ENCODE results near the gene ABHD17A. TPM values are rescaled to one million over a fixed set of nuclear protein-coding genes. Genes with fewer than 3 reads are reported as not detected.
A peak's percentile ranks its signal among the peaks of the same experiment; 100 is the strongest.

Gene ABHD17A
- total RNA-seq, 1 experiment from 2014 or later = 58.3 TPM

- DNase-seq (ENCODE audit: low read depth) = no peak
- in situ Hi-C loops (cut with HindIII; ENCODE audit: low pct_unique_long_range_greater_than_20kb, low sequenced_read_pairs) = no loop called here
Measured at GRCh38 chr19:1872807-1873523, 12.3 kb downstream of the ABHD17A start.

- in situ Hi-C loops (cut with HindIII; ENCODE audit: low pct_unique_long_range_greater_than_20kb, low sequenced_read_pairs) = no loop called here
- no peak for DNase-seq (ENCODE audit: low read depth)
Measured at GRCh38 chr19:1871630-1872029, 13.7 kb downstream of the ABHD17A start.

- no peak for DNase-seq (ENCODE audit: low read depth)
- in situ Hi-C loops (cut with HindIII; ENCODE audit: low pct_unique_long_range_greater_than_20kb, low sequenced_read_pairs) = no loop called here
Measured at GRCh38 chr19:1871140-1871597, 14.1 kb downstream of the ABHD17A start.

- no peak for DNase-seq (ENCODE audit: low read depth)
- in situ Hi-C loops (cut with HindIII; ENCODE audit: low pct_unique_long_range_greater_than_20kb, low sequenced_read_pairs) = no loop called here
Measured at GRCh38 chr19:1868971-1869370, 16.3 kb downstream of the ABHD17A start.

- DNase-seq (ENCODE audit: low read depth) = no peak
- in situ Hi-C loops (cut with HindIII; ENCODE audit: low pct_unique_long_range_greater_than_20kb, low sequenced_read_pairs) = no loop called here
Measured at GRCh38 chr19:1867349-1867724, 18.0 kb downstream of the ABHD17A start.

- no peak for DNase-seq (ENCODE audit: low read depth)
- in situ Hi-C loops (cut with HindIII; ENCODE audit: low pct_unique_long_range_greater_than_20kb, low sequenced_read_pairs) = no loop called here
Measured at GRCh38 chr19:1866693-1867348, 18.5 kb downstream of the ABHD17A start.

- DNase-seq (ENCODE audit: low read depth) = no peak
- in situ Hi-C loops (cut with HindIII; ENCODE audit: low pct_unique_long_range_greater_than_20kb, low sequenced_read_pairs) = no loop called here
Measured at GRCh38 chr19:1865172-1866010, 19.9 kb downstream of the ABHD17A start.

GRCh38 chr19:1864480-1865171 lies 20.7 kb downstream of the ABHD17A start:
- peak; percentile 61 for DNase-seq (ENCODE audit: low read depth)

GRCh38 chr19:1863638-1864479 lies 21.4 kb downstream of the ABHD17A start:
- in situ Hi-C loops (cut with HindIII; ENCODE audit: low pct_unique_long_range_greater_than_20kb, low sequenced_read_pairs) = no loop called here
- peak; percentile 80 for DNase-seq (ENCODE audit: low read depth)

More at GRCh38 chr19:1864480-1865171, 20.7 kb downstream of the ABHD17A start:
- in situ Hi-C loops (cut with HindIII; ENCODE audit: low pct_unique_long_range_greater_than_20kb, low sequenced_read_pairs) = no loop called here

GRCh38 chr19:1863328-1863637 lies 22.0 kb downstream of the ABHD17A start, which contains the start of gene KLF16:
TSS of gene KLF16 (minus strand) at chr19:1863579. CDS start at chr19:1863497, 82 bp downstream.
- no peak for DNase-seq (ENCODE audit: low read depth)
- in situ Hi-C loops (cut with HindIII; ENCODE audit: low pct_unique_long_range_greater_than_20kb, low sequenced_read_pairs) = no loop called here

GRCh38 chr19:1862424-1863327 lies 22.6 kb downstream of the ABHD17A start:
- no peak for DNase-seq (ENCODE audit: low read depth)
- in situ Hi-C loops (cut with HindIII; ENCODE audit: low pct_unique_long_range_greater_than_20kb, low sequenced_read_pairs) = no loop called here

- no peak for DNase-seq (ENCODE audit: low read depth)
- in situ Hi-C loops (cut with HindIII; ENCODE audit: low pct_unique_long_range_greater_than_20kb, low sequenced_read_pairs) = no loop called here
Measured at GRCh38 chr19:1862068-1862423, 23.2 kb downstream of the ABHD17A start.

- in situ Hi-C loops (cut with HindIII; ENCODE audit: low pct_unique_long_range_greater_than_20kb, low sequenced_read_pairs) = no loop called here
- no peak for DNase-seq (ENCODE audit: low read depth)
Measured at GRCh38 chr19:1861599-1862031, 23.7 kb downstream of the ABHD17A start.

GRCh38 chr19:1860821-1861598 lies 24.3 kb downstream of the ABHD17A start:
- in situ Hi-C loops (cut with HindIII; ENCODE audit: low pct_unique_long_range_greater_than_20kb, low sequenced_read_pairs) = no loop called here
- no peak for DNase-seq (ENCODE audit: low read depth)

GRCh38 chr19:1860042-1860775 lies 25.1 kb downstream of the ABHD17A start:
- no peak for DNase-seq (ENCODE audit: low read depth)

More at GRCh38 chr19:1860042-1860775, 25.1 kb downstream of the ABHD17A start:
- in situ Hi-C loops (cut with HindIII; ENCODE audit: low pct_unique_long_range_greater_than_20kb, low sequenced_read_pairs) = no loop called here

Data from Caki2 (cell line).